SK-N-SH (cell line): ENCODE results near the gene PTPRC. TPM values are rescaled to one million over a fixed set of nuclear protein-coding genes. Genes with fewer than 3 reads are reported as not detected.

Experiments
- CTCF ChIA-PET: fragments of 300-600, 350-600 bp; formaldehyde crosslinking; extraction: SDS; loops from one replicate; lab custom pipeline; 2021; lab: Yijun Ruan, JAX
- POLR2A ChIA-PET: fragments of 350-600 bp; sonication (Branson Sonifier 250); formaldehyde crosslinking; extraction: SDS; loops from one replicate; lab custom pipeline; 2020; ENCODE audit warnings: antibody characterized with exemption, inconsistent platforms; lab: Yijun Ruan, JAX
- DNase-seq: peaks from one replicate; pipeline ENCODE4 v3.0.0; 2012
- H2AFZ ChIP-seq: fragments of 200-600 bp; sonication (generic); 2 replicates; pipeline ENCODE4 v1.8.1; 2016; ENCODE audit warnings: antibody characterized with exemption, mild to moderate bottlenecking, low read depth
- H3F3A ChIP-seq: fragments of 200-600 bp; sonication (generic); replicated peaks from 2 replicates; pipeline ENCODE3; 2016; ENCODE audit warnings: antibody characterized with exemption, mild to moderate bottlenecking; ENCODE audit not compliant: insufficient read depth
- H3K27ac ChIP-seq, 2 experiments: fragments of 200-500 bp in 1 of 2; fragments of 200-600 bp in 1 of 2; sonication (Bioruptor generic) in 1 of 2; sonication (generic), shearing (Covaris generic) in 1 of 2; 2 replicates each; pipeline versions ENCODE4 v1.5.1 to v1.6.1; 2014 to 2016; ENCODE audit warnings: low read depth in 2 of 2, inconsistent platforms in 1 of 2, low read length in 1 of 2, mild to moderate bottlenecking in 1 of 2, mixed read lengths in 1 of 2
- H3K27me3 ChIP-seq: fragments of 200-600 bp; sonication (generic), shearing (Covaris generic); 2 replicates; pipeline ENCODE4 v1.6.1; 2016; ENCODE audit warnings: mixed run types; ENCODE audit not compliant: insufficient read depth
- H3K36me3 ChIP-seq, 2 experiments: fragments of 200-500 bp in 1 of 2; fragments of 200-600 bp in 1 of 2; sonication (Bioruptor generic) in 1 of 2; sonication (generic) in 1 of 2; replicated peaks in 1 of 2; 2 replicates each; pipeline versions ENCODE3 to v1.5.1; 2014 to 2016; ENCODE audit warnings: low read length in 1 of 2, mild to moderate bottlenecking in 1 of 2; ENCODE audit not compliant: insufficient read depth in 2 of 2, control insufficient read depth in 1 of 2
- H3K4me1 ChIP-seq, 2 experiments: fragments of 200-500 bp in 1 of 2; fragments of 200-600 bp in 1 of 2; sonication (Bioruptor generic) in 1 of 2; sonication (generic), shearing (Covaris generic) in 1 of 2; 2 replicates each; pipeline versions ENCODE4 v1.5.1 to v1.6.1; 2014 to 2016; ENCODE audit warnings: low read depth in 1 of 2, low read length in 1 of 2, mixed run types in 1 of 2; ENCODE audit not compliant: insufficient read depth in 2 of 2, control insufficient read depth in 1 of 2
- H3K4me2 ChIP-seq: fragments of 200-600 bp; sonication (generic), shearing (Covaris generic); 2 replicates; pipeline ENCODE4 v1.6.1; 2017; ENCODE audit warnings: mixed run types
- H3K4me3 ChIP-seq, 2 experiments: fragments of 200-500 bp in 1 of 2; fragments of 200-600 bp in 1 of 2; sonication (Bioruptor generic) in 1 of 2; sonication (generic), shearing (Covaris generic) in 1 of 2; 2 replicates each; pipeline versions ENCODE4 v1.5.1 to v1.8.1; 2014 to 2016; ENCODE audit warnings: low read depth in 2 of 2, inconsistent platforms in 1 of 2, low read length in 1 of 2, mild to moderate bottlenecking in 1 of 2, mixed read lengths in 1 of 2, moderate library complexity in 1 of 2
- H3K79me2 ChIP-seq: fragments of 200-600 bp; sonication (generic); 2 replicates; pipeline ENCODE4 v1.8.1; 2017; ENCODE audit warnings: mild to moderate bottlenecking; ENCODE audit not compliant: insufficient read depth
- H3K9ac ChIP-seq: fragments of 200-600 bp; sonication (generic); 2 replicates; pipeline ENCODE4 v1.6.1; 2017; ENCODE audit warnings: mixed run types
- H3K9me2 ChIP-seq: fragments of 200-600 bp; sonication (generic); 2 replicates; pipeline ENCODE4 v1.6.1; 2017; ENCODE audit warnings: mixed run types
- H3K9me3 ChIP-seq: fragments of 200-600 bp; sonication (generic); 2 replicates; pipeline ENCODE4 v1.6.1; 2017; ENCODE audit warnings: mixed run types, mild to moderate bottlenecking, moderate library complexity
- H4K20me1 ChIP-seq: fragments of 200-600 bp; sonication (generic); 2 replicates; pipeline ENCODE4 v1.6.1; 2017; ENCODE audit warnings: mild to moderate bottlenecking, mixed run types; ENCODE audit not compliant: insufficient read depth
- EP300 ChIP-seq, 2 experiments: IDR thresholded peaks; 2 replicates each; pipeline versions ENCODE4 v1.4.0 to v1.6.1; 2012; ENCODE audit warnings: borderline replicate concordance in 1 of 2, low read depth in 1 of 2, low read length in 1 of 2
- EZH2phosphoT487 ChIP-seq: fragments of 200-600 bp; sonication (generic); IDR thresholded peaks from 2 replicates; pipeline ENCODE4 v1.6.1; 2017; ENCODE audit warnings: low read depth, mixed run types, mild to moderate bottlenecking, antibody characterized with exemption, moderate library complexity, borderline replicate concordance
- FOSL2 ChIP-seq: IDR thresholded peaks from 2 replicates; pipeline ENCODE4 v1.4.0; 2012; ENCODE audit warnings: low read depth, mild to moderate bottlenecking, moderate library complexity, borderline replicate concordance
- FOXM1 ChIP-seq: IDR thresholded peaks from 2 replicates; pipeline ENCODE4 v1.4.0; 2012; ENCODE audit warnings: low read depth, mild to moderate bottlenecking
- MAX ChIP-seq: IDR thresholded peaks from 2 replicates; pipeline ENCODE4 v1.4.0; 2012; ENCODE audit warnings: low read depth
- PBX3 ChIP-seq: IDR thresholded peaks from 2 replicates; pipeline ENCODE4; 2012
- REST ChIP-seq: IDR thresholded peaks from 2 replicates; pipeline ENCODE4 v1.6.1; 2012; ENCODE audit warnings: mild to moderate bottlenecking, low read depth, low read length, moderate library complexity
- SMC3 ChIP-seq: IDR thresholded peaks from 2 replicates; pipeline ENCODE4 v1.6.1; 2012; ENCODE audit warnings: low read depth, low read length, improper control_type of control experiment
- TAF1 ChIP-seq: IDR thresholded peaks from 2 replicates; pipeline ENCODE4 v1.6.1; 2012; ENCODE audit warnings: low read depth, mild to moderate bottlenecking, low read length, moderate library complexity, borderline replicate concordance
- USF1 ChIP-seq: IDR thresholded peaks from 2 replicates; pipeline ENCODE4 v1.4.0; 2012; ENCODE audit warnings: low read depth, borderline replicate concordance
- polyA plus RNA-seq, 3 experiments: library from polyadenylated mRNA; depleted of rRNA; stranded (reverse); fragments of >200 nt; gene quantifications; 2 replicates each; pipeline ENCODE4 v1.2.3, GENCODE V29; 2012

PTPRC gene
- polyA plus RNA-seq, 1 of the 3 experiments (the other 2 are of a cell fraction), result 0.03 TPM

GRCh38 chr1:198628067-198628455, 10.8 kb upstream of the PTPRC start (continued):
- no peak for TF ChIP-seq FOXM1

- POLR2A ChIA-PET, result no interaction called here
- H2AFZ ChIP-seq, result no peak overlapping the region
These were observed 9.2 kb upstream of the PTPRC start for GRCh38 chr1:198629610-198630009.

More at GRCh38 chr1:198629610-198630009, 9.2 kb upstream of the PTPRC start:
- CTCF ChIA-PET, result no interaction called here
- no peaks in the 10 kb centered on the region for H3K9me2 ChIP-seq
- TF ChIP-seq PBX3, result no peak
- no peak for TF ChIP-seq MAX
- no peak for TF ChIP-seq USF1
- no peak for TF ChIP-seq EZH2phosphoT487
- TF ChIP-seq SMC3, result no peak
- no peak for TF ChIP-seq REST
- TF ChIP-seq TAF1, result no peak
- no peak for TF ChIP-seq FOSL2
- no peak for TF ChIP-seq EP300 (IDR thresholded peaks at IDR 0.05; ENCODE audit: borderline replicate concordance in 1 of 2, low read depth in 1 of 2, low read length in 1 of 2)
- H3K36me3 ChIP-seq, result no peaks in the 10 kb centered on the region
- no peaks in the 10 kb centered on the region for H4K20me1 ChIP-seq
- no peaks in the 10 kb centered on the region for H3F3A ChIP-seq
- H3K9ac ChIP-seq, result no peak overlapping the region
- DNase-seq, result no peak
- no peak overlapping the region for H3K4me2 ChIP-seq
- H3K27me3 ChIP-seq, result no peaks in the 10 kb centered on the region
- H3K4me3 ChIP-seq, result no peak overlapping the region
- no peaks in the 10 kb centered on the region for H3K79me2 ChIP-seq
- H3K4me1 ChIP-seq, result no peaks in the 10 kb centered on the region
- no peaks in the 10 kb centered on the region for H3K9me3 ChIP-seq
- H3K27ac ChIP-seq, result no peak overlapping the region
